Activated CD4-positive, alpha-beta T cell treated with anti-CD3 and anti-CD28 coated beads for 36 hours (primary cell): ENCODE measurements around the gene AJUBA. TPM values are rescaled to one million over a fixed set of nuclear protein-coding genes. Genes with fewer than 3 reads are reported as not detected.
A peak's percentile ranks its signal among the peaks of the same experiment; 100 is the strongest.
"Not testable (repeated sequence)": the region's sequence is repeated elsewhere in the genome, so short reads cannot be mapped to it uniquely, and the experiment has no call there.

Experiments
- ATAC-seq: fragments of 200-7000 bp; cut with Tn5 transposase; one replicate; pipeline ENCODE4 v1.10.0; 2021; ENCODE audit warnings: mild to moderate bottlenecking, moderate library complexity
- CTCF ChIA-PET: fragments of 350-600 bp; sonication (Branson Sonifier 250); formaldehyde crosslinking; loops from one replicate; lab custom pipeline; 2021; ENCODE audit warnings: antibody characterized with exemption; lab: Charles Lee
- POLR2A ChIA-PET: fragments of 350-600 bp; sonication (Branson Sonifier 250); formaldehyde crosslinking; loops from one replicate; lab custom pipeline; 2021; ENCODE audit warnings: antibody characterized with exemption, inconsistent platforms; lab: Charles Lee
- DNase-seq: peaks from one replicate; pipeline ENCODE4 v3.0.0-alpha.2; 2020
- H3K27ac Mint-ChIP-seq: one replicate; pipeline ENCODE4 v1.8.0; 2021; ENCODE audit warnings: mixed read lengths
- H3K27me3 Mint-ChIP-seq: one replicate; pipeline ENCODE4 v1.8.0; 2021; ENCODE audit warnings: mixed read lengths
- H3K36me3 Mint-ChIP-seq: one replicate; pipeline ENCODE4 v1.8.0; 2021; ENCODE audit warnings: low read depth, mixed read lengths
- H3K4me1 Mint-ChIP-seq: one replicate; pipeline ENCODE4 v1.8.0; 2021; ENCODE audit warnings: mixed read lengths
- H3K4me3 Mint-ChIP-seq: one replicate; pipeline ENCODE4 v1.8.0; 2021; ENCODE audit warnings: mild to moderate bottlenecking, moderate library complexity, mixed read lengths
- H3K9me3 Mint-ChIP-seq: one replicate; pipeline ENCODE4 v1.8.0; 2021; ENCODE audit warnings: low read depth, mixed read lengths
- intact Hi-C, 2 experiments: fragments of 100-400 bp; cut with DNase I in 1 of 2; cut with micrococcal nuclease in 1 of 2; formaldehyde crosslinking; loops; one replicate each; pipeline versions ENCODE4 v1.14.2 to v1.15.1; 2022 to 2024; cut with DNase I, micrococcal nuclease
- total RNA-seq, 2 experiments: library from RNA; stranded (reverse); gene quantifications; one replicate each; pipeline ENCODE4 v1.2.3, GENCODE V29; 2021

Gene AJUBA
- total RNA-seq, 2 experiments from 2014 or later = 2.9 to 3.2 TPM

DNA sequence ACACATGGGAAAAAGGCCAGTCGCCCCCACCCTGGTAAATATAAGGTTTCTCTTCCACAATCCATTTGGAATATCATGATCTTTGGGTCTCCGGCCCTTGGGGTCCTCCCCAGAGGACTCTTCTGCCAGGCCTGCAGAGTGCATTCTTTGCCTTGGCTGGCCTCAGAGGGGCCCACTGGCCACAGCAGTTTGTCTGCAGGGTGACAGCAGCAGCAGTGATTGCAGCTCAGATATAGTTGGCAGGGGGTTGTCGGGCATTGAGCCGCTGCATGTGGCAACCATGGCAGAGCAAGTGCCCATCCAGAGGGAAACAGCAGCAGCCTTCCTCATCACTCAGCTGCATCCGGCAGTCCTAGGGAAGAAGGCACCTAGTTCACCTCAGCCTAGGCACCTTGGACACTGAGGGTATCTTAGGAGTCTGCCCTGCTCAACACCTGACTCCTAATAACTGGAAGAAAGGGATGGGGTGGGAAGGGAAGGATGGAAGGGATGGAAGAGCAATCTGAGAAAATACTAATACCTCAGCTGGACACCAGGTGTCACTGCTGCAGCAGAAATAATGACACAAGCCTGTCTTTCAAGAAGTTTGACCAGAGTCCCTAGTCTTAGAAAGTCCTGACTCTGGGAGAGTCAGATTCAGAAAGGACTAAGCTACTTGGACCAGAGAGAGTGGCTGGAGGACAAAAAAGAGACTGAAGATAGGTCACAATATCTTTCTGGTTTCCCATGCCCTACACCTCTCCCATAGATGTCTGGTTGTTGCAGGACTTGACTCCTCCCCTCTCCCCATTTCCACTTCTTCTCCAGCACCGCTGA is 8.9 kb downstream of the AJUBA start:
- ChIA-PET CTCF (interaction anchor here (0.6 to 7.4 kb wide), 24 partner anchors 9 to 304 kb away, joined by 3 to 99 read pairs (median 6); partner anchors contain the start of genes ACIN1, AJUBA, C14orf119 and CDH24), POLR2A (interaction anchor here (1.0 kb wide), 1 partner anchor 122 kb away, joined by 3 read pairs; the partner anchor contains the start of gene C14orf119)
- intact Hi-C loops = loop anchor here (1.0 kb wide), 2 partner anchors 10 to 84 kb away; partner anchors contain the start of gene CDH24 (in 1 of the 2)
- ATAC-seq (peak; percentile 71), DNase-seq (peak; percentile 56)
- Mint-ChIP-seq H3K27me3 (no peaks in the 10 kb centered on the region), H3K4me3 (no peak overlapping the region), H3K36me3 (no peaks in the 10 kb centered on the region), H3K9me3 (no peaks in the 10 kb centered on the region), H3K4me1 (no peaks in the 10 kb centered on the region), H3K27ac (no peak overlapping the region)

DNA sequence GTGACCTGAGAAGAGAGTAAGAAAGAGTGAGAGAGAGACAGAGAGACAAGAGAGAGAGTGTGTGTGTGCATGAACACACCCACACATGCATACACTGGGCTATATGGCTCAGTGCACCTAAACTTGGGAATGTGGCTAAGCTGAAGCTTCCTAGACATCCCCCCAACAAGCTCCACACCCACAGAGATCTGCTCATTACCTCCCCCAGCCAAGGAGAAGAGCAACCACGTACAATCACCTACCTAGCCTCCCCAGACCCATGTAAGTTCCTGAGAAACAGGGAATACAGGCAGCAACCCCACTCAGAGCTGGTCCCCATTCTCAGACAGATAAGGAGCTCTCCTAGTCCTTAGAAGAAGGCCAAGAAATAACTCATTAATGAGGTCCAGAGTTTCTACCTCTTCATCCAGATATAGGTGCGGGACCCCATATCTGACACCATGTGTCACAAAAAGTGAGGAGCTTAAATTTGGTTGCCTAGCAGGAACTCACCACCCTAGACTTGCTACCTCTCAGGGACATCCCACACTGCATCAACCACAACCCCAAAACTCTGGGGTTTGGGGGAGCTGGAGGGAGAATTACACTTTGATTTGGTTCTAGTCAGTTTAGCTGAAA is 9.9 kb downstream of the AJUBA start:
- Mint-ChIP-seq H3K27ac (no peak overlapping the region), H3K27me3 (no peaks in the 10 kb centered on the region), H3K9me3 (no peaks in the 10 kb centered on the region), H3K4me3 (no peak overlapping the region), H3K4me1 (no peaks in the 10 kb centered on the region), H3K36me3 (no peaks in the 10 kb centered on the region)
- CTCF ChIA-PET = interaction anchor here (0.6 to 7.4 kb wide), 31 partner anchors 9 to 214 kb away, joined by 3 to 99 read pairs (median 4); partner anchors contain the start of genes ACIN1, AJUBA, C14orf119 and CDH24
- POLR2A ChIA-PET = interaction anchor here (1.0 kb wide), 1 partner anchor 123 kb away, joined by 3 read pairs; the partner anchor contains the start of gene C14orf119
- no peak for DNase-seq
- intact Hi-C loops = no loop called here
- no peak for ATAC-seq

DNA sequence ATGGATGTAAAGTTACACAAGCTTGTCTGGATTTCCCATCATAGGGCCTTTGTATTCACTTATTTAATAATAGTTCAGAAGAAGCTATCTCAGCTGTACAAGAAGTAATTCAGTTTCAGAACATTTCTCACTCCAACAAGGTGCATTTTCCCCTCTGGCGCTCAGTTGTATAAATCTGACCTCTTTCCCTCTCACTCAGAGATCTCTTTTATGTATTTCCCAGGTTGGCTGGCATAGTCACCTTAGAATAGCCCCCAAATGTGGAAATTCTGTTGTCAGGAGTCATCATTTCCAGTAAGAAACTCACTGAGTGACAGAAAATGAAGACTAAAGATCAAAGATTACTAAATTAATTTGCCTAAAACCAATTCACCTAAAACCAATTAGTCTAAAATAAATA is 11.2 kb downstream of the AJUBA start:
- no peak overlapping the region for H3K27ac Mint-ChIP-seq
- ChIA-PET POLR2A (no interaction called here), CTCF (interaction anchor here (2.1 to 7.4 kb wide), 4 partner anchors 15 to 97 kb away, joined by 7 to 99 read pairs (median 49); partner anchors contain the start of gene CDH24)
- no peaks in the 10 kb centered on the region for H3K36me3 Mint-ChIP-seq
- no peaks in the 10 kb centered on the region for H3K27me3 Mint-ChIP-seq
- H3K4me3 Mint-ChIP-seq = no peak overlapping the region
- DNase-seq (no peak), ATAC-seq (no peak)
- no peaks in the 10 kb centered on the region for H3K9me3 Mint-ChIP-seq
- H3K4me1 Mint-ChIP-seq = no peaks in the 10 kb centered on the region
- intact Hi-C loops = no loop called here

DNA sequence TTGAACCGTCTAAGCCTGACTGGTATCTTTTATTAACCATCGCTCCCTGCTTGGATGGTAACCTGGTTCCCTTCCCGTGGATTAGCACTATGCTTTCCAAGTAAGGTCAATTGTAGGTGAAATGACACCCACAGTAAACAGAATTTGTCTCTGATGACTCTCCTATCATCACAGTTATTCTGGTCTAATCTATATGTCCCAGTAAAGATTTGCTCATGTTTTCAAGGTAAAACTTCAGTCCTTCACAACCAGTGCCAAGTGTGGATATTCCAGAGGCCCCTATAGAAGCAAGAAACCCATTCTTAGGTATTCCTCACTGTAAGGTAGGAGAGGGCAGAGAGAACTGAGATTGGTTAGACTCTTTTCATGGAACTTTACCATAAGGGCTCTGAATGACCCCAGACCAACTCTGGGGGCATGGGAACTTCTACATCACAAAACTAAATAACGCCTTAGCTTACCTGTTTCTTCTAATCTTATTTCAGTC is 15.5 kb downstream of the AJUBA start:
- intact Hi-C loops = no loop called here
- Mint-ChIP-seq H3K4me3 (no peak overlapping the region), H3K36me3 (no peaks in the 10 kb centered on the region), H3K4me1 (no peaks in the 10 kb centered on the region), H3K27ac (no peak overlapping the region), H3K27me3 (no peaks in the 10 kb centered on the region), H3K9me3 (no peaks in the 10 kb centered on the region)
- POLR2A ChIA-PET = no interaction called here
- no peak for ATAC-seq
- DNase-seq = no peak
- CTCF ChIA-PET = interaction anchor here (0.8 to 7.4 kb wide), 5 partner anchors 16 to 40 kb away, joined by 3 to 99 read pairs (median 3); no protein-coding TSS in a partner anchor

DNA sequence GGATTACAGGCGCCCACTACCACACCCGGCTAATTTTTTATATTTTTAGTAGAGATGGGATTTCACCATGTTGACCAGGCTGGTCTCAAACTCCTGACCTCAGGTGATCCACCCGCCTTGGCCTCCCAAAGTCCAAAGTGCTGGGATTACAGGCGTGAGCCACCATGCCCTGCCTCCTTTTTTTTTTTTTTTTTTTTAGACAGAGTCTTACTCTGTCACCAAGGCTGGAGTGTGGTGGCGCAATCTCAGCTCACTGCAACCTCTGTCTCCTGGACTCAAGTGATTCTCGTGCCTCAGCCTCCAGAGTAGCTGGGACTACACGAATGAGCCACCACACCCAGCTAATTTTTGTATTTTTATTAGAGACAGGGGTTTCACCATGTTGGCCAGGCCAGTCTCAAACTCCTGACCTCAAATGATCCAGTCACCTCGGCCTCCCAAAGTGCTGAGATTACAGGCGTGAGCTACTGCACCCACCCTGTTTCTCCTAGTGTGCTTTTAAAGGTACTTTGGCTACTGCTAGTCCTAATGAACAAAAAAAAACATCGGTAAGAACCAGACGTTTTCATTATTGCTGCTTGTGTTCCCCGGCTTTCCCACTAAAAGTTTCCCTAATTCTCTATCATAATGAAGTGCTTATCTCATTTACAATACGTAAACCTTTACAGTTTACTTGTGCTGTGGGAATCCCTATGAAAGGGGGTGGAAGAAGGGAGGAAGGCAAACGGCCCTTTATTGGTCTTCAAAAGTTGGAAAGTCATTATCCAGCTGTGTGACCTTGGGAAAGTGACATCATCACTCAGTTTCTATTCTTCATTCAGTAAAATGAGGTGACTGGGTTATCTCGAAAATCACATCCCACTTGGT is 16.2 kb downstream of the AJUBA start:
- H3K27ac Mint-ChIP-seq, H3K4me1 Mint-ChIP-seq, POLR2A ChIA-PET, intact Hi-C loops, H3K36me3 Mint-ChIP-seq, H3K4me3 Mint-ChIP-seq, DNase-seq, H3K27me3 Mint-ChIP-seq, ATAC-seq, H3K9me3 Mint-ChIP-seq: not testable (repeated sequence)
- CTCF ChIA-PET = interaction anchor here (0.8 to 1.1 kb wide), 4 partner anchors 17 to 92 kb away, joined by 3 read pairs; no protein-coding TSS in a partner anchor

DNA sequence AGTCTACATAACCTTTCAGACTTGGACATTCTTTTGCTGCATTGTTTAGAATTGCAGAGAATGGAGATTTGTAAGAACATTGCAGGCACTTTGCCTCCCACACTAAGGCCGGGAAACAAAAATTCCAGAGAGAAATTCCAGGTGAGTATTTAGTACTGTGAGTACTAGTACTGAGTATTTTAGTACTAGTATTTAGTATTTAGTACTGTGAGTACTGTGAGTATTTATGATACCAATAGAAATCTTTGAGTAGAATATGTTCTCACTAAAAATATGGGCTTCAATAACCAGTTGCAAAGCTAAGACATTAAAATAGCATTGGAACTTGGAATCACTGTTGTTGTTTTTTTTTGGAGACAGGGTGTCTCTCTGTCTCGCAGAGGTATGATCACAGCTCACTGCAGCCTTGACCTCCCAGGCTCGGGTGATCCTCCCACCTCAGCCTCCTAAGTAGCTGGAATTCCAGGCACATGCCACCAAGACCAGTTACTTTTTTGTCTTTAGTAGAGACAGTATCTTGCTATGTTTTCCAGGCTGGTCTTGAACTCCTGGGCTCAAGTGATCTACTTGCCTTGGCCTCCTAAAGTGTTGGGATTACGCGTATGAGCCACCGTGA is 20.2 kb downstream of the AJUBA start:
- intact Hi-C loops = no loop called here
- Mint-ChIP-seq H3K27ac (no peak overlapping the region), H3K36me3 (no peaks in the 10 kb centered on the region), H3K4me3 (no peak overlapping the region), H3K4me1 (peaks cover 5% of the 10 kb centered on the region), H3K27me3 (no peaks in the 10 kb centered on the region), H3K9me3 (no peaks in the 10 kb centered on the region)
- DNase-seq (no peak), ATAC-seq (no peak)
- ChIA-PET CTCF (interaction anchor here (0.9 to 1.9 kb wide), 6 partner anchors 11 to 107 kb away, joined by 3 to 10 read pairs (median 4); partner anchors contain the start of gene CDH24), POLR2A (no interaction called here)

DNA sequence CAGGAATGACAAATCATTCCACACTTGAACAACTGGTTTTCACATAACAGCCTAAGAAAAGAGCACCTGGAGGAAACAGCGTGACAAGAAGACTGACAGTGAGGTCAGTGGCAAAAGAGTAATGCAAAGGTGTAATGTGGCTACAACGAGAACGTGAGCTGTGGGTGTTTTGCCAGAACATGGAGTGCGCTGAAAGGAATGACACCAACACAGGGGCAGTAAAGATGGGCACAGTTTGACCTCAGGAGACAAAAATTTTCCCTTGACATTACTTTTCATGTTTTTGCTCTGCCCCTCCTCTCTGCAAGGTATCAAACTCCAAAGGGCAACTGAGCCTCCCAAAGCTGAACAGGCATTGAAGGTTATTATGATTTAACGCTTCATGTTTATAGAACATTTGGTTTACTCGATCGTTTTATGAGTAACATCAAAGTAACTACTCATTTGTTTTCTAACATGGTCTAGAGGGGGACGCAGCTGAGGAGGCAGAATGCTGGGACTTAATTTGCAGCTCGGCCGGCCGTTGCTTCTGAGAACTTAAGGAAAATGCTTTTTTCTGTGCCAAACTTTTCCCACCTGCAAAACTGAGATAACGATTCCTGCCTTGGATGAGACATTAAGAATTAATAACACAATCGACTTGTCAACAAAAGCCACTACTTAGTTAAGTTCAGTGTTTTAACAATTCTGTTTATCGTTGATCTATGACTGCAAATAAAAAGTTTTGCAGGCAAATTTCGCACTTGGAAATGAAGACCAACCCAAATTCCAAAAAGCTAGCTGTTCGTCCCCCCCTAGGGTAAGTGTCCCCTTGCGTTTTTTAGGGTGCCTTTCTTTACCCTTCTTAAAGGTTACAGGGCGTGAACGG is 26.4 kb downstream of the AJUBA start:
- Mint-ChIP-seq H3K27ac (peak overlapping the region; percentile 90), H3K9me3 (no peaks in the 10 kb centered on the region), H3K36me3 (peaks cover 27% of the 10 kb centered on the region), H3K27me3 (no peaks in the 10 kb centered on the region), H3K4me1 (peaks cover 18% of the 10 kb centered on the region), H3K4me3 (peak overlapping the region; percentile 88)
- ATAC-seq = no peak
- no peak for DNase-seq
- intact Hi-C loops = loop anchor here (1.0 to 5.0 kb wide), 3 partner anchors 26 to 346 kb away; partner anchors contain the start of genes PPP1R3E (in 1 of the 2) and RBM23 (in 1 of the 2)
- CTCF ChIA-PET = interaction anchor here (0.6 to 4.7 kb wide), 23 partner anchors 11 to 1940 kb away, joined by 3 to 36 read pairs (median 3); partner anchors contain the start of genes ACIN1, AJUBA, CDH24 and DAD1
- POLR2A ChIA-PET = interaction anchor here (0.6 to 1.9 kb wide), 7 partner anchors 9 to 173 kb away, joined by 3 to 8 read pairs (median 3); partner anchors contain the start of genes ACIN1, C14orf119, PRMT5 and RBM23

DNA sequence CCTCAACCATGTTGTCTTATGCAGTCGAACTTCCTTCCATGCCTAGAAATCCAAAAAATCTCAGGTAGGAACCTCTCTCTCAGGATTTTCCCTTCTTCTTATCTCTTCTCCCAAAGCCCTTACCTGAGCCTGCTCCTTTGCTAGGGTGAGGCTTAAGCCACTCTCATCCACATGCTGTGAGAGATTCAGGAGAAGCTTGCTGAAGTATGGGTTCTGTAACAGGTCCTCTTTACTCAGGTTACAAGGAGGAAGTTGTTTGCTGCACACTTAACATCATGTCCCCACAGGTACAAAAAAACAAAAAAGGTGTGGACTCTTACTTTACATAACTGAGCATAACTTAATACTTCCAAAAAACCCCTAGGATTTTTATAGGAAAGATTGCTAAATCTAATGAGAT is 29.9 kb downstream of the AJUBA start:
- POLR2A ChIA-PET = no interaction called here

DNA sequence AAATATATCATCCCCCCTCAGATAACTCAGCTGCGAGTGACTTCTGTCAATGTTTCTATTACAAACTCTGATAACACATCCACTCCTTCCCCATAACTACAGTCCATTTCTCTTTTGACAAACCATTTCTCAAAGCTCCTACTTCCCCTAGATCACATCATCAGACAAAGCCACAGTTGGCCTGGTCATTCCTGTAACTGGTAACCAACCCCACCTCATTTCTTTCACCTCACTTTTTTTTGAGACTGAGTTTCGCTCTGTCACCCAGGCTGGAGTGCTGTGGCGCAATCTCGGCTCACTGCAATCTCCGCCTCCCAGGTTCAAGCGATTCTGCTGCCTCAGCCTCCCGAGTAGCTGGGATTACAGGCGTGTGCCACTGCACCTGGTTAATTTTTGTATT is 30.6 kb downstream of the AJUBA start:
- H3K27ac Mint-ChIP-seq, intact Hi-C loops, POLR2A ChIA-PET: not testable (repeated sequence)

More for the DNA sequence above, 29.9 kb downstream of the AJUBA start:
- no peak for DNase-seq
- no peaks in the 10 kb centered on the region for H3K27me3 Mint-ChIP-seq
- H3K4me3 Mint-ChIP-seq = no peak overlapping the region
- no peaks in the 10 kb centered on the region for H3K9me3 Mint-ChIP-seq
- H3K27ac Mint-ChIP-seq = no peak overlapping the region
- no peak for ATAC-seq
- intact Hi-C loops = no loop called here
- peaks cover 15% of the 10 kb centered on the region for H3K4me1 Mint-ChIP-seq
- H3K36me3 Mint-ChIP-seq = peaks cover 40% of the 10 kb centered on the region
- CTCF ChIA-PET = interaction anchor here (2.8 kb wide), 1 partner anchor 10 kb away, joined by 10 read pairs; no protein-coding TSS in a partner anchor

More for the DNA sequence above, 30.6 kb downstream of the AJUBA start:
- H3K36me3 Mint-ChIP-seq = peaks cover 45% of the 10 kb centered on the region
- CTCF ChIA-PET = interaction anchor here (1.0 to 2.8 kb wide), 3 partner anchors 11 to 140 kb away, joined by 3 to 10 read pairs (median 4); partner anchors contain the start of gene PRMT5
- peaks cover 13% of the 10 kb centered on the region for H3K4me1 Mint-ChIP-seq
- H3K4me3 Mint-ChIP-seq, H3K27me3 Mint-ChIP-seq, ATAC-seq, H3K9me3 Mint-ChIP-seq, DNase-seq: not testable (repeated sequence)
